Hepatocyte (in vitro differentiated cells): ENCODE results near the gene ITFG1. TPM values are rescaled to one million over a fixed set of nuclear protein-coding genes. Genes with fewer than 3 reads are reported as not detected.
"Not testable (repeated sequence)": the region's sequence is repeated elsewhere in the genome, so short reads cannot be mapped to it uniquely, and the experiment has no call there.

ENCODE experiments used
- DNase-seq: peaks from one replicate; pipeline ENCODE4 v3.0.0-alpha.2; 2016; ENCODE audit warnings: low spot score
- H2AFZ ChIP-seq: fragments of 200-600 bp; sonication (generic); 2 replicates; pipeline ENCODE4 v1.6.0; 2016; ENCODE audit warnings: antibody characterized with exemption, mild to moderate bottlenecking
- H3K27ac ChIP-seq: fragments of 200-600 bp; sonication (generic); 2 replicates; pipeline ENCODE4 v1.5.1; 2016; ENCODE audit warnings: mild to moderate bottlenecking
- H3K27me3 ChIP-seq: fragments of 200-600 bp; sonication (generic); 2 replicates; pipeline ENCODE4 v1.6.1; 2016
- H3K36me3 ChIP-seq: fragments of 200-600 bp; sonication (generic); replicated peaks from 2 replicates; pipeline ENCODE4 v1.5.1; 2016; ENCODE audit warnings: low read depth; ENCODE audit not compliant: insufficient read depth
- H3K4me1 ChIP-seq: fragments of 200-600 bp; sonication (generic); 2 replicates; pipeline ENCODE4 v1.5.1; 2016; ENCODE audit warnings: mild to moderate bottlenecking, moderate library complexity; ENCODE audit not compliant: insufficient read depth
- H3K4me2 ChIP-seq: fragments of 200-600 bp; sonication (generic); 2 replicates; pipeline ENCODE4 v1.6.0; 2016
- H3K4me3 ChIP-seq: fragments of 200-600 bp; sonication (generic); 2 replicates; pipeline ENCODE4 v1.5.1; 2016; ENCODE audit warnings: mild to moderate bottlenecking
- H3K79me2 ChIP-seq: fragments of 200-600 bp; sonication (generic); 2 replicates; pipeline ENCODE4 v1.6.0; 2017; ENCODE audit warnings: mild to moderate bottlenecking
- H3K9me2 ChIP-seq: fragments of 200-600 bp; sonication (generic); replicated peaks from 2 replicates; pipeline ENCODE4 v1.6.0; 2017; ENCODE audit warnings: mild to moderate bottlenecking; ENCODE audit not compliant: insufficient read depth
- H3K9me3 ChIP-seq: fragments of 200-600 bp; sonication (generic); 2 replicates; pipeline ENCODE4 v1.5.1; 2016; ENCODE audit warnings: low read depth, mild to moderate bottlenecking
- H4K20me1 ChIP-seq: fragments of 200-600 bp; sonication (generic); 2 replicates; pipeline ENCODE4 v1.6.0; 2016; ENCODE audit warnings: mild to moderate bottlenecking; ENCODE audit not compliant: insufficient read depth, poor library complexity, severe bottlenecking
- CTCF ChIP-seq: fragments of 200-600 bp; sonication (generic); IDR thresholded peaks from 2 replicates; pipeline ENCODE4 v1.5.1; 2016; ENCODE audit warnings: antibody characterized with exemption, mild to moderate bottlenecking; ENCODE audit not compliant: poor library complexity
- EZH2 ChIP-seq: fragments of 200-600 bp; sonication (generic); IDR thresholded peaks from 2 replicates; pipeline ENCODE4 v1.6.1; 2016; ENCODE audit warnings: antibody characterized with exemption, mild to moderate bottlenecking, borderline replicate concordance
- EZH2phosphoT487 ChIP-seq: fragments of 200-600 bp; sonication (generic); IDR thresholded peaks from one replicate; pipeline ENCODE4 v1.6.1; 2018; ENCODE audit warnings: antibody characterized with exemption, mild to moderate bottlenecking, low read depth, moderate library complexity; ENCODE audit not compliant: unreplicated experiment, severe bottlenecking
- WGBS: methylation state at CpG from one replicate; pipeline ENCODE4 v1.1.6; 2016; ENCODE audit warnings: low lambda C conversion rate; ENCODE audit errors: missing lambda C conversion rate; 5-methylcytosine and 5-hydroxymethylcytosine counted together
- polyA plus RNA-seq: library from polyadenylated mRNA; unstranded; fragments of >200 nt; fragmentation: Nextera tagmentation; extraction: Ambion mirVana; gene quantifications from 2 replicates; pipeline ENCODE4 v1.2.1, GENCODE V29; 2016
- total RNA-seq: library from RNA; depleted of rRNA; stranded (reverse); fragments of >200 nt; gene quantifications from 2 replicates; pipeline ENCODE4 v1.2.3, GENCODE V29; 2014

Gene ITFG1
- total and polyA plus RNA-seq, 2 experiments from 2014 or later, result 87.8 to 91.4 TPM

- Histone ChIP-seq H4K20me1 (no peaks in the 10 kb centered on the region), H3K27ac (no peak overlapping the region), H3K36me3 (no peaks in the 10 kb centered on the region), H3K4me3 (no peak overlapping the region), H3K4me1 (no peaks in the 10 kb centered on the region), H3K27me3 (no peaks in the 10 kb centered on the region), H3K79me2 (no peaks in the 10 kb centered on the region), H3K9me2 (no peaks in the 10 kb centered on the region), H2AFZ (no peak overlapping the region), H3K9me3 (no peaks in the 10 kb centered on the region), H3K4me2 (no peak overlapping the region)
- DNase-seq, result no peak
- TF ChIP-seq EZH2, result no peak
- no peak for TF ChIP-seq EZH2phosphoT487
- TF ChIP-seq CTCF, result no peak
Measured at GRCh38 chr16:47158992-47159391, 301.9 kb downstream of the ITFG1 start.

- no peak overlapping the region for H3K27ac ChIP-seq
- H3K4me2 ChIP-seq, result no peak overlapping the region
- H3K79me2 ChIP-seq, result no peaks in the 10 kb centered on the region
- no peaks in the 10 kb centered on the region for H3K4me1 ChIP-seq
- H3K9me2 ChIP-seq, result no peaks in the 10 kb centered on the region
- no peaks in the 10 kb centered on the region for H4K20me1 ChIP-seq
- H3K4me3 ChIP-seq, result no peak overlapping the region
- 95% methylated on average over 3 of the region's 3 CpGs for WGBS
- no peak for TF ChIP-seq EZH2phosphoT487
- no peak for TF ChIP-seq EZH2
- TF ChIP-seq CTCF, result no peak
- H3K27me3 ChIP-seq, result no peaks in the 10 kb centered on the region
- no peak for DNase-seq
- no peaks in the 10 kb centered on the region for H3K9me3 ChIP-seq
- no peak overlapping the region for H2AFZ ChIP-seq
- no peaks in the 10 kb centered on the region for H3K36me3 ChIP-seq
Measured at GRCh38 chr16:47156680-47157215, 304.1 kb downstream of the ITFG1 start.

GRCh38 chr16:47152501-47152900 lies 308.4 kb downstream of the ITFG1 start:
- H4K20me1 ChIP-seq, H3K36me3 ChIP-seq, H3K9me3 ChIP-seq, H3K79me2 ChIP-seq, H3K4me1 ChIP-seq, H3K27me3 ChIP-seq, H3K4me2 ChIP-seq, H3K9me2 ChIP-seq, H3K27ac ChIP-seq, H3K4me3 ChIP-seq, H2AFZ ChIP-seq, DNase-seq: not testable (repeated sequence)
- WGBS, result 99% methylated on average over 9 of the region's 9 CpGs

- 94% methylated on average over 3 of the region's 3 CpGs for WGBS
- Histone ChIP-seq H2AFZ (no peak overlapping the region), H3K4me3 (no peak overlapping the region), H3K4me2 (no peak overlapping the region), H3K79me2 (no peaks in the 10 kb centered on the region), H3K27ac (no peak overlapping the region), H3K36me3 (no peaks in the 10 kb centered on the region), H3K9me2 (no peaks in the 10 kb centered on the region), H4K20me1 (no peaks in the 10 kb centered on the region), H3K27me3 (peaks cover 4% of the 10 kb centered on the region), H3K4me1 (no peaks in the 10 kb centered on the region), H3K9me3 (no peaks in the 10 kb centered on the region)
- no peak for DNase-seq
- TF ChIP-seq EZH2, result no peak
- TF ChIP-seq EZH2phosphoT487, result no peak
- no peak for TF ChIP-seq CTCF
Measured at GRCh38 chr16:47150067-47150466, 310.8 kb downstream of the ITFG1 start.
